ENCODE measurements around the gene MAD1L1.

GRCh38 chr7:2059964-2060700 is 172.6 kb downstream of the MAD1L1 start:
- TF ChIP-seq CTCF (IDR thresholded peaks at IDR 0.05) (no peak), POLR2A (IDR thresholded peaks at IDR 0.05) (no peak)
